Keratinocyte (primary cell): ENCODE measurements around the gene APBB2. TPM values are rescaled to one million over a fixed set of nuclear protein-coding genes. Genes with fewer than 3 reads are reported as not detected.

ENCODE experiments used
- DNase-seq: peaks from one replicate; pipeline ENCODE4 v3.0.0-alpha.2; 2011; ENCODE audit warnings: low read depth, missing footprints, low spot score
- FAIRE-seq: peaks from 2 replicates; lab custom pipeline; 2011; peaks lifted over from hg19 to GRCh38; lab: Jason Lieb, UNC
- H2AFZ ChIP-seq: 2 replicates; pipeline ENCODE4 v1.6.0; 2012; ENCODE audit warnings: low read length, control low read depth, inconsistent platforms; ENCODE audit not compliant: control insufficient read depth
- H3K27ac ChIP-seq: 2 replicates; pipeline ENCODE4 v1.5.1; 2011; ENCODE audit warnings: low read length; ENCODE audit not compliant: control insufficient read depth, insufficient read depth
- H3K27me3 ChIP-seq: 3 replicates; pipeline ENCODE4 v1.6.0; 2011; ENCODE audit warnings: low read length; ENCODE audit not compliant: control insufficient read depth, insufficient read depth; ENCODE audit errors: extremely low read depth
- H3K36me3 ChIP-seq, 2 experiments: 2 replicates in 1 of 2; 3 replicates in 1 of 2; pipeline ENCODE4 v1.5.1; 2011; ENCODE audit warnings: low read length in 2 of 2, mild to moderate bottlenecking in 1 of 2; ENCODE audit not compliant: control insufficient read depth in 2 of 2, insufficient read depth in 2 of 2; ENCODE audit errors: extremely low read depth in 1 of 2
- H3K4me1 ChIP-seq: 3 replicates; pipeline ENCODE4 v1.5.1; 2011; ENCODE audit warnings: low read length; ENCODE audit not compliant: control insufficient read depth, insufficient read depth; ENCODE audit errors: extremely low read depth
- H3K4me2 ChIP-seq: 3 replicates; pipeline ENCODE4 v1.6.0; 2011; ENCODE audit warnings: low read depth, low read length; ENCODE audit not compliant: control insufficient read depth, insufficient read depth; ENCODE audit errors: extremely low read depth
- H3K4me3 ChIP-seq, 3 experiments: fragments of 200-600 bp in 1 of 3; sonication (generic) in 1 of 3; 2 replicates in 2 of 3; 3 replicates in 1 of 3; pipeline ENCODE4 v1.5.1; 2011 to 2016; ENCODE audit warnings: low read length in 3 of 3, mild to moderate bottlenecking in 3 of 3, control low read depth in 2 of 3, inconsistent platforms in 1 of 3, low read depth in 1 of 3, mixed read lengths in 1 of 3, mixed run types in 1 of 3, moderate library complexity in 1 of 3; ENCODE audit not compliant: control insufficient read depth in 2 of 3, insufficient read depth in 2 of 3; ENCODE audit errors: extremely low read depth in 1 of 3
- H3K79me2 ChIP-seq: 2 replicates; pipeline ENCODE4 v1.6.0; 2012; ENCODE audit warnings: low read length; ENCODE audit not compliant: control insufficient read depth, insufficient read depth
- H3K9ac ChIP-seq: 3 replicates; pipeline ENCODE4 v1.6.0; 2011; ENCODE audit warnings: low read length; ENCODE audit not compliant: control insufficient read depth, insufficient read depth; ENCODE audit errors: extremely low read depth
- H3K9me1 ChIP-seq: 3 replicates; pipeline ENCODE4 v1.6.0; 2011; ENCODE audit warnings: low read length; ENCODE audit not compliant: control insufficient read depth, insufficient read depth; ENCODE audit errors: extremely low read depth
- H3K9me3 ChIP-seq: 2 replicates; pipeline ENCODE4 v1.5.1; 2012; ENCODE audit warnings: low read depth, low read length; ENCODE audit not compliant: control insufficient read depth
- H4K20me1 ChIP-seq: 3 replicates; pipeline ENCODE4 v1.6.0; 2011; ENCODE audit warnings: low read length; ENCODE audit not compliant: control insufficient read depth, insufficient read depth; ENCODE audit errors: extremely low read depth
- CTCF ChIP-seq, 3 experiments: IDR thresholded peaks in 1 of 3; conservative IDR thresholded peaks in 1 of 3; optimal IDR thresholded peaks in 1 of 3; 2 replicates in 2 of 3; 3 replicates in 1 of 3; pipeline versions ENCODE3 to v1.5.1; 2011; ENCODE audit warnings: low read length in 3 of 3, mild to moderate bottlenecking in 3 of 3, moderate library complexity in 2 of 3, control low read depth in 1 of 3, inconsistent platforms in 1 of 3; ENCODE audit not compliant: insufficient read depth in 2 of 3; ENCODE audit errors: extremely low read depth in 1 of 3
- EZH2 ChIP-seq: IDR thresholded peaks from one replicate; pipeline ENCODE4 v1.6.1; 2012; ENCODE audit warnings: inconsistent platforms, mild to moderate bottlenecking, low read length, moderate library complexity
- dilution Hi-C: fragments of 300-500 bp; cut with MboI; formaldehyde crosslinking; loops from one replicate; pipeline ENCODE4 v1.7.0; 2020; ENCODE audit warnings: low sequenced_read_pairs; ENCODE audit not compliant: extremely low pct_ligation_motif_present
- polyA plus RNA-seq, 5 experiments: library from polyadenylated mRNA; depleted of rRNA in 3 of 5; stranded (reverse) in 3 of 5; stranded (forward) in 1 of 5; unstranded in 1 of 5; fragments of >200 nt; gene quantifications; 1 replicate in 1 of 5; 2 replicates in 3 of 5; 3 replicates in 1 of 5; pipeline versions ENCODE4 v1.2.1 to v1.2.3, GENCODE V29; 2011 to 2012; ENCODE audit warnings: missing spikeins in 2 of 5, low read depth in 1 of 5, low replicate concordance in 1 of 5

The APBB2 gene
- polyA plus RNA-seq, 1 donor (not counting 4 experiments of a cell fraction or from before 2014, with no cell fraction given) = 57.3 TPM

- FAIRE-seq = peak; percentile 81
- no peaks in the 10 kb centered on the region for H3K9me1 ChIP-seq
These were observed 79.8 kb downstream of the APBB2 start for GRCh38 chr4:41134581-41134980.

GRCh38 chr4:41133454-41134018 is 80.8 kb downstream of the APBB2 start:
- DNase-seq = no peak
- TF ChIP-seq CTCF (optimal IDR thresholded peaks at IDR 0.05 in 1 of 3, IDR thresholded peaks at IDR 0.05 in 1 of 3, conservative IDR thresholded peaks at IDR 0.05 in 1 of 3; ENCODE audit: extremely low read depth in 1 of 3, insufficient read depth in 2 of 3, low read length in 3 of 3) (no peak), EZH2 (no peak)
- H3K27me3 ChIP-seq = no peaks in the 10 kb centered on the region
- peak overlapping the region; percentile 39 for H3K27ac ChIP-seq
- no peaks in the 10 kb centered on the region for H3K9me1 ChIP-seq
- dilution Hi-C loops = no loop called here
- peak overlapping the region; percentile 49 for H3K4me2 ChIP-seq
- peaks cover 51% of the 10 kb centered on the region for H3K4me1 ChIP-seq
- H3K79me2 ChIP-seq = peaks cover 73% of the 10 kb centered on the region
- H2AFZ ChIP-seq = no peak overlapping the region
- FAIRE-seq = peak; percentile 72
- no peaks in the 10 kb centered on the region for H3K9me3 ChIP-seq
- H3K4me3 ChIP-seq = peak overlapping the region in 1 of 3 experiments; percentile 5
- H3K36me3 ChIP-seq = no peaks in the 10 kb centered on the region
- no peak overlapping the region for H3K9ac ChIP-seq
- no peaks in the 10 kb centered on the region for H4K20me1 ChIP-seq

More at GRCh38 chr4:41134581-41134980, 79.8 kb downstream of the APBB2 start:
- Histone ChIP-seq H3K4me3 (no peak overlapping the region), H3K27ac (peak overlapping the region; percentile 2), H3K4me1 (peaks cover 51% of the 10 kb centered on the region), H3K36me3 (no peaks in the 10 kb centered on the region), H2AFZ (no peak overlapping the region), H3K9ac (no peak overlapping the region), H4K20me1 (no peaks in the 10 kb centered on the region), H3K27me3 (no peaks in the 10 kb centered on the region), H3K79me2 (peaks cover 71% of the 10 kb centered on the region), H3K4me2 (peak overlapping the region; percentile 6), H3K9me3 (no peaks in the 10 kb centered on the region)
- TF ChIP-seq CTCF (optimal IDR thresholded peaks at IDR 0.05 in 1 of 3, IDR thresholded peaks at IDR 0.05 in 1 of 3, conservative IDR thresholded peaks at IDR 0.05 in 1 of 3; ENCODE audit: extremely low read depth in 1 of 3, insufficient read depth in 2 of 3, low read length in 3 of 3) = peak in 1 of 3 experiments; percentile 32
- TF ChIP-seq EZH2 = no peak
- dilution Hi-C loops = no loop called here
- DNase-seq = no peak
